IgD-negative memory B cell (primary cell): ENCODE results near the gene CASP6. TPM values are rescaled to one million over a fixed set of nuclear protein-coding genes. Genes with fewer than 3 reads are reported as not detected.
"Not testable (repeated sequence)": the region's sequence is repeated elsewhere in the genome, so short reads cannot be mapped to it uniquely, and the experiment has no call there.

Experiments
- H3K27ac Mint-ChIP-seq, 3 donors: one replicate each; pipeline ENCODE4 v1.8.0; 2020 to 2022; ENCODE audit warnings: mild to moderate bottlenecking in 3 of 3, mixed read lengths in 3 of 3, moderate library complexity in 1 of 3
- H3K27me3 Mint-ChIP-seq: one replicate; pipeline ENCODE4 v1.8.0; 2021; ENCODE audit warnings: mixed read lengths
- H3K36me3 Mint-ChIP-seq: one replicate; pipeline ENCODE4 v1.8.0; 2020; ENCODE audit warnings: mild to moderate bottlenecking, mixed read lengths
- H3K4me1 Mint-ChIP-seq, 3 donors: one replicate each; pipeline ENCODE4 v1.8.0; 2020 to 2022; ENCODE audit warnings: mixed read lengths in 3 of 3, mild to moderate bottlenecking in 1 of 3
- H3K4me3 Mint-ChIP-seq, 4 donors: one replicate each; pipeline ENCODE4 v1.8.0; 2020 to 2022; ENCODE audit warnings: mild to moderate bottlenecking in 4 of 4, mixed read lengths in 4 of 4, moderate library complexity in 3 of 4
- H3K9me3 Mint-ChIP-seq, 3 donors: one replicate each; pipeline ENCODE4 v1.8.0; 2020 to 2021; ENCODE audit warnings: mixed read lengths in 3 of 3, mild to moderate bottlenecking in 1 of 3
- polyA plus RNA-seq: library from polyadenylated mRNA; unstranded; fragments of 300-500 nt; fragmentation: Illumina TruSeq; gene quantifications from one replicate; pipeline ENCODE4 v1.2.3, GENCODE V29; 2021

CASP6 gene
- polyA plus RNA-seq, 1 donor from 2014 or later = 21.8 TPM

DNA sequence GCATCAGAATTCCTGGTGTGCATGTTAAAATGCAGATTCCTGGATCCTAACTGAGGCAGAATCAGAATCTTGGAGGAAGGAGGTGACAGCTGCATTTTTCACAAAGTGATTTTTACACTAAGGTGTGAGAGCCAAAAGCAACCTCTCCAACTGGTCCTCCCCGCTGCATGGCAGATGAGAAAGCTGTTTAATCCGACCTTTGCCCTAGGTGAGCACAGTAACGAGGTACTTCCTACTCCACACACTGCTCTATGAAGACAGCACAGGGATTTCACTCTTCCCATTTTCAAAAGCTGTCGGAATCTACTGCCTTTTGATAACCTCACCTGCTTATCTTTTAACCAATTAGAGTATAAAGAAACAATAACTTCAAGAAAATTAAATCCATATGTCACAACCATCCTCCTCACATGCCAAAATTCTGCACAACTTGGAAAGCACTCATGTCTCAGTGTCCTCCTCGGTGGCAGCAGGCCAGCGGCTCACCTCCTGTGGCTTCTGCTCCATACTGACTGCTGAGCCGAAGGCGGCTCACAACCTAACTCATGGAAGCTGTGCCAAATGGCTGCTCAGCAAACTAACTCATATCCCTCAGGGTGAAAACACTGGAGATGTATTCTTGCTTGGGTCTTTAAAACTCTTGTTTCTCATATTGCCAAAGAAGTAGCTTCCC is 3.6 kb downstream of the CASP6 start:
- Mint-ChIP-seq H3K27ac (no peak overlapping the region), H3K4me3 (peak overlapping the region in 1 of 4 donors; percentile 35), H3K4me1 (peaks cover 18 to 30% (median 19%) of the 10 kb centered on the region in 3 donors), H3K9me3 (no peaks in the 10 kb centered on the region), H3K27me3 (no peaks in the 10 kb centered on the region), H3K36me3 (peaks cover 2% of the 10 kb centered on the region)

DNA sequence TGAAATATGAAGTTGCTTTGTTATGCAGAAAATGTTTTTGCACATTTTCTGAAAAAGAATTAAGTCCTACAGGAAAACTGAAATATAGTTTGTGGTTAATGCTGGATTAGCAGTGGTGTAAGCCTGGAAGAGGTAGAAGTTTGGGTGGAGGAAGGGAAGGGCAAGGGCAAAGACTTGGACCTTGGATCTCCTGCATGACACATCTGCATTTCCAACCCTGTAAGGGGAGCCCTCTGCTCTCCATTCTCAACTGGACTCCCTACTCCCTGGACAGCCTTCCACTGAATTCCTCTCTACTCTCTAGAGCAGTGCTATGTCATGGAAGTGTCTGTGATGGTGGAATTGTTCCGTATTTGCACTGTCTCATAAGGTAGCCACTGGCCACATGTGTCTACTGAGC is 4.6 kb downstream of the CASP6 start:
- H3K4me1 Mint-ChIP-seq = peaks cover 14 to 31% (median 15%) of the 10 kb centered on the region in 3 donors

DNA sequence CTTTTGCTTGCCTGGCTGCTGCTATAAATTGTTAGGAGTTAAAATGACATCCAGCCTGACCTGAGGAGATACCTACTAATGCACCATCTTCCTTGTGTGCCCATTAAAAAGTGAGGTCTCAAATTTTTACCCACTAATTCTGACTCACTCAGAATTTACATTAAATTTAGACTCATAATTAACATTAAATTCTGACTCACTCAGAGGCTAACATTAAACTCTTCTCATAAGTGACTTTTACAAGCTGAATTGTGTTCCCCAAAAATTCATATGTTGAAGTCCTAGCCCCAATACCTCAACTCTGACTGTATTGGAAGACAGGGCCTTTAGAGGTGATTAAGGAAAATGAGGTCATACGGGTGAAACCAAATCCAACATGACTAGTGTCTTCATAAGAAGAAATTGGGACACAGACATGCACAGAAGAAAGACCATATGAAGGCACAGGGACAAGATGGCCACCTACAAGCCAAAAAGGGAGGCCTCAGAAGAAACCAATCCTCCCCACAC is 11.8 kb downstream of the CASP6 start:
- peaks cover 9% of the 10 kb centered on the region for H3K36me3 Mint-ChIP-seq
- H3K4me1 Mint-ChIP-seq = peaks cover 18 to 26% (median 20%) of the 10 kb centered on the region in 3 donors
- peak overlapping the region in 1 of 3 donors; percentile 20 for H3K27ac Mint-ChIP-seq
- no peaks in the 10 kb centered on the region for H3K9me3 Mint-ChIP-seq
- peak overlapping the region in 2 of 4 donors; percentile 14 to 69 for H3K4me3 Mint-ChIP-seq
- no peaks in the 10 kb centered on the region for H3K27me3 Mint-ChIP-seq

More for the DNA sequence above, 4.6 kb downstream of the CASP6 start:
- no peak overlapping the region for H3K27ac Mint-ChIP-seq
- H3K9me3 Mint-ChIP-seq = no peaks in the 10 kb centered on the region
- H3K27me3 Mint-ChIP-seq = no peaks in the 10 kb centered on the region
- H3K36me3 Mint-ChIP-seq = peaks cover 2% of the 10 kb centered on the region
- H3K4me3 Mint-ChIP-seq = no peak overlapping the region

DNA sequence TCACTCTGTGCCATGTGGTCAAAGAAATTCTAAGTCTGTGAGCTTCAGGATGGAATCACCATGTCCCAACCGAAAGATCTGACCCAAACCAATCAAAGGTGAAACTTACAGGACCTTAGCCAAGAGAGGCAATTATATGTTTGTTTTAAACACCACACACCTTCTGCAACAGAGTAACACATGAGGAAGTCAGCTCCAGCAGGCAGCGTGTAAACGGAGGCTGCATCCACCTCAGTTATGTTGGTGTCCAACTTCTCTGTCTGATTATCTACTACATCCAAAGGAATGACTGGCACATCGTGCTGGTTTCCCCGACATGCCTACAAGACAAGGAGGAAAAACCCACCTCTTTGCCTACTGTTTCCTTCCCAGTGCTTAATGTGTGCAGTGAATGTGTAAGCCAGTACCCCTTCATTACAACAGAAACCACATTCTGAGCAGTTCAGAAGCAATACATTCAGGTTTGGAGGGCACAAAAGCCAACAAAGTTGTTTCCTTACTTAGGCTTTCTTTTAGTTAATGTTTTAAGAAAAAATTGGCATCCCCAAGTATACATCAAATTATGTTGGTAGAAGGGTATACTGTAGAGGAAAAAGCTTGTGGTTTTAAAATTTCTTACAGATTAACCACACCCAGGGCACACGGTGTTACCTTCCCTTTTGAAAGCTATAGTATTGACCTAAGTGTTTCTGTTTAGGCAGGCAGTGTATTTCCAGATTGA is 12.4 kb downstream of the CASP6 start:
- no peaks in the 10 kb centered on the region for H3K9me3 Mint-ChIP-seq
- peak overlapping the region in 2 of 4 donors; percentile 63 to 69 for H3K4me3 Mint-ChIP-seq
- peak overlapping the region in 2 of 3 donors; percentile 20 to 80 for H3K27ac Mint-ChIP-seq
- H3K27me3 Mint-ChIP-seq = no peaks in the 10 kb centered on the region
- peaks cover 9% of the 10 kb centered on the region for H3K36me3 Mint-ChIP-seq
- peaks cover 17 to 23% (median 18%) of the 10 kb centered on the region in 3 donors for H3K4me1 Mint-ChIP-seq

DNA sequence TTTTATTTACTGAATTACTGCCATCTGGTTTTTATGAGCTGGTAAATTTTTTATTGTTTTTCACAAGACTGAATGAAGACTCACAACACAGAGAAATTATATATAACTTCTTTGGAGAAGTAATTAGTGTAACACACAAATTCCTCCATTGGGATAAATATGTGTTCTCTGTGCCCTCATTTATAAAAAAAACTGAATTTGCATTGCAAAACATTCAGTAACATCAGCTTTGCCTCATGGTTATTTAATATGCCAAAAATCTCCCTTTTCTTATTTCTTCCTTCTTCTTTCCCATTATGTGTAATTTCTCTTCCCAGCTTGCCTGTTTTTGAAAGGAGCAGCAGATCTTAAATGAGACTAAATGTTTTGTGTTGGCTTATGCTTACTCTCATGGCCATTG is 18.5 kb downstream of the CASP6 start:
- Mint-ChIP-seq H3K4me1 (peaks cover 4 to 11% (median 11%) of the 10 kb centered on the region in 3 donors), H3K4me3 (no peak overlapping the region), H3K27me3 (no peaks in the 10 kb centered on the region), H3K36me3 (peaks cover 9% of the 10 kb centered on the region), H3K9me3 (no peaks in the 10 kb centered on the region), H3K27ac (peak overlapping the region; percentile 3 to 74 (median 44))

DNA sequence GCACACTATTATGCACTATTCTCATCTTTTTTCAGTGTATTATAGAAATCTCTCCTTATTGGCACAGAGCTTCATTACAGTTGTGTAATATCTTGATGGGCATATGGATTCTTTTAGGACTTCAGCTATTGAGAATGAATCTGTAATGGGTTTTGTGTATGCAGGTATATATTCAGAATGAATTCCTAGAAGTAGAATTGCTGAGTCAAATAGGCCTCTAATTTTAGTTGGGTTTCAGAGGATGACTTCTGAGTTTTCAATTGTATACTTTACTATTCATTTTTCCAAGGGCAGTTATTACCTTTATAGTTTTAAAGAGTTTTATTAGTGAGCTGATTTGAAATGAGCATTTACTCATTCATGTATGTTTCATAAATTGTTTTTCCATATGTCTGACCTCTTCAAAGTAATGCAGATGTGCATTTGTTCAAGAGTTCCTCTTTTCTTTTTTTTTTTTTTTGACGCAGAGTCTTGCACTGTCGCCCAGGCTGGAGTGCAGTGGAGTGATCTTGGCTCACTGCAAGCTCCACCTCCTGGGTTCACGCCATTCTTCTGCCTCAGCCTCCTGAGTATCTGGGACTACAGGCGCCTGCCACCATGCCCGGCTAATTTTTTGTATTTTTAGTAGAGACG is 19.5 kb downstream of the CASP6 start:
- H3K4me1 Mint-ChIP-seq = peaks cover 4 to 11% (median 11%) of the 10 kb centered on the region in 3 donors
- peak overlapping the region in 1 of 4 donors; percentile 5 for H3K4me3 Mint-ChIP-seq
- H3K27ac Mint-ChIP-seq = peak overlapping the region; percentile 20 to 77 (median 26)
- no peaks in the 10 kb centered on the region for H3K9me3 Mint-ChIP-seq
- peaks cover 9% of the 10 kb centered on the region for H3K36me3 Mint-ChIP-seq
- no peaks in the 10 kb centered on the region for H3K27me3 Mint-ChIP-seq

DNA sequence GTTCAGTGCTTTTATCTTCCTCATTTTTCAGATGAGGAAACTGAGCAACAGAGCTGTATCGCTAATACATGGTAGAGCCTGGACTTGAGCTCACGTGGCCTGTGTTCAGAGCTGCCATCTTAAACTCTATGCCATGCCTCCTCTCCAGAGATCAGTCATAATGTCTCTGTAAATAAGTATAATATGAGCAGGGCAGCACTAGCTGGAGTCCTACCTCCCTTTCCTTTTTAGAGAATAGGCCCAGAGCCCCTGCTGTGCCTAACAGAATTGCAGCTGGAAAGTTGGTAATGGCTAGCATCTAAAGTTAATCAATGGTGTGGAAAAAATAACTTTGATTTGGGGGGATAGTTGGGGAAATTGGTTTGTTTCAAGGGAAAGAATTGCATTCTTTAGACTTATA is 20.4 kb downstream of the CASP6 start:
- Mint-ChIP-seq H3K4me3 (no peak overlapping the region), H3K27ac (peak overlapping the region in 2 of 3 donors; percentile 19 to 77), H3K9me3 (no peaks in the 10 kb centered on the region), H3K36me3 (peaks cover 9% of the 10 kb centered on the region), H3K4me1 (peaks cover 4 to 11% (median 11%) of the 10 kb centered on the region in 3 donors), H3K27me3 (no peaks in the 10 kb centered on the region)

DNA sequence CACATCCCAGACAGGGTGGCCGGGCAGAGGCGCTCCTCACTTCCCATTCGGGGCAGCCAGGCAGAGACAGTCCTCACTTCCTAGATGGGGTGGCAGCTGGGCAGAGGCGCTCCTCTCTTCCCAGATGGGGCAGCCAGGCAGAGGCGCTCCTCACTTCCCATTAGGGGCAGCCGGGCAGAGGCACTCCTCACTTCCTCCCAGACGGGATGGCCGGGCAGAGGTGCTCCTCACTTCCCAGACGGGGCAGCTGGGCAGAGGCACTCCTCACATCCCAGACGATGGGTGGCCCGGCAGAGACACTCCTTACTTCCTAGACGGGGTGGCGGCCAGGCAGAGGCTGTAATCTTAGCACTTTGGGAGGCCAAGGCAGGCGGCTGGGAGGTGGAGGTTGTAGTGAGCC is 24.3 kb downstream of the CASP6 start:
- peaks cover 3 to 12% (median 11%) of the 10 kb centered on the region in 3 donors for H3K4me1 Mint-ChIP-seq
- not testable (repeated sequence) for H3K27ac Mint-ChIP-seq, H3K9me3 Mint-ChIP-seq, H3K4me3 Mint-ChIP-seq, H3K36me3 Mint-ChIP-seq, H3K27me3 Mint-ChIP-seq

DNA sequence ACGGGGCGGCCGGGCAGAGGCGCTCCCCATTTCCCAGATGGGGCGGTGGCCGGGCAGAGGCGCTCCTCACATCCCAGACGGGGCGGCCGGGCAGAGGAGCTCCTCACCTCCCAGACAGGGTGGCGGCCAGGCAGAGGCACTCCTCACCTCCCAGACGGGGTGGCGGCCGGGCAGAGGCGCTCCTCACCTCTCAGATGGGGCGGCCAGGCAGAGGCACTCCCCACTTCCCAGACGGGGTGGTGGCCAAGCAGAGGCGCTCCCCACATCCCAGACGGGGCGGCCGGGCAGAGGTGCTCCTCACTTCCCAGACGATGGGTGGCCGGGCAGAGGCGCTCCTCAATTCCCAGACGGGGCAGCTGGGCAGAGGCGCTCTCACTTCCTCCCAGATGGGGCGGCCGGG is 24.8 kb downstream of the CASP6 start:
- H3K36me3 Mint-ChIP-seq, H3K27ac Mint-ChIP-seq, H3K4me3 Mint-ChIP-seq, H3K9me3 Mint-ChIP-seq, H3K4me1 Mint-ChIP-seq, H3K27me3 Mint-ChIP-seq: not testable (repeated sequence)

DNA sequence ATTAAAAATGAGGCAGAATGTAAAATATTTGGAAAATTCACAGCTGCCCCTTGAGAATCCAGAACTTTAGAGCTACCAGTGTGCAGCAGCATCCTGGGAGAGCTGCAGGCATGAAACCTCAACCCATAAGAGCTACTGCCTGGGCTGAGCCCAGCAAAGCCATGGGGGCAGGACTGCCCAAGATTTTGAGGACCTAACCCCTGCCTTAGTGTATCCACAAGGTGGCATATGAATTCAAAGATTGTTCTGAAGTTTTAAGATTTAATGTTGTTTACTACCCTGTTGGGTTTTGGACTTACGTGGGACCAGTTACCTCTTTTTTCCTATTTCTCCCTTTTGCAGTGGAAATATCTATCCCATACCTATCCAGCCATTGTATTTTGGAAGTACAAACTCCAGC is 26.4 kb downstream of the CASP6 start:
- Mint-ChIP-seq H3K27me3 (no peaks in the 10 kb centered on the region), H3K27ac (peak overlapping the region in 2 of 3 donors; percentile 8 to 80), H3K4me1 (peaks cover 0 to 3% (median 3%) of the 10 kb centered on the region in 3 donors)

DNA sequence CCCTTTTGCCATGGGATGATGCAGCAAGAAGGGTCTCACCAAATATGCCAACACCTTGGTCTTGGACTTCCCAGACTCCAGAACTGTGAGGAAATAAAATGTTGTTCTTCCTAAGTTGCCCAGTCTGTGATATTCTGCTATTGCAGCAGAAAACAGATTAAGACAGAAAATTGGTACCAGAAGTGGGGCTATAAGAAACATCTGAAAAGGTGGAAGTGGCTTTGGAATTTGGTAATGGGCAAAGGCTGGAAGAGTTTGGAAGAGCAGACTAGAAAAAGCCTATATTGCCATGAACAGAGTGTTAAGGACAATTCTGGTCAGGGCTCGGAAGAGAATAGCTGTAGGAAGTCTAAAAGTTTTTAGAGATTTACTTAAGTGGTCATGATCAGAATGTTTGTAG is 27.4 kb downstream of the CASP6 start:
- Mint-ChIP-seq H3K9me3 (no peaks in the 10 kb centered on the region), H3K27ac (peak overlapping the region in 1 of 3 donors; percentile 60), H3K4me1 (peaks cover 0 to 7% (median 3%) of the 10 kb centered on the region in 3 donors), H3K27me3 (no peaks in the 10 kb centered on the region), H3K36me3 (peaks cover 10% of the 10 kb centered on the region), H3K4me3 (no peak overlapping the region)

More for the DNA sequence above, 26.4 kb downstream of the CASP6 start:
- Mint-ChIP-seq H3K4me3 (no peak overlapping the region), H3K9me3 (no peaks in the 10 kb centered on the region), H3K36me3 (peaks cover 3% of the 10 kb centered on the region)

DNA sequence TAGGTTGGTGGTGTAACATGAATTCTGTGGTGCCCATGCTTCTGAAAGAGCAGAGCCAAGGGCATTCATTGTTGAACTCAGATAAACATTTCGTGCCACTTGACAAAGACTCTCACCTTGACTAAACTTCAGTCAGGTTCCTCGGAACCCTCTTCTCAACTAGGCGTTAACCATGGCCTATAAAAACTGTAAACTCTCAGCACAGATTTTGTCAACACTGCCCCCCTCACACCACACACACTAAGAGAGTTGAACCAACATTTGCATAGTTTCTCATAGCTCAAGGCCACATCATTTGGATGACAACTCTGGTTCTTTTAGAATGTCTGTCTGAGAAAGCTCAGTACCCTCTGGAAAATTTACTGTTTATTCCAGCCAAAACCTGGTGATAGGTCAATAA is 28.1 kb downstream of the CASP6 start:
- Mint-ChIP-seq H3K4me1 (peaks cover 0 to 7% (median 3%) of the 10 kb centered on the region in 3 donors), H3K36me3 (peaks cover 10% of the 10 kb centered on the region), H3K27ac (no peak overlapping the region), H3K9me3 (no peaks in the 10 kb centered on the region), H3K27me3 (no peaks in the 10 kb centered on the region), H3K4me3 (no peak overlapping the region)

DNA sequence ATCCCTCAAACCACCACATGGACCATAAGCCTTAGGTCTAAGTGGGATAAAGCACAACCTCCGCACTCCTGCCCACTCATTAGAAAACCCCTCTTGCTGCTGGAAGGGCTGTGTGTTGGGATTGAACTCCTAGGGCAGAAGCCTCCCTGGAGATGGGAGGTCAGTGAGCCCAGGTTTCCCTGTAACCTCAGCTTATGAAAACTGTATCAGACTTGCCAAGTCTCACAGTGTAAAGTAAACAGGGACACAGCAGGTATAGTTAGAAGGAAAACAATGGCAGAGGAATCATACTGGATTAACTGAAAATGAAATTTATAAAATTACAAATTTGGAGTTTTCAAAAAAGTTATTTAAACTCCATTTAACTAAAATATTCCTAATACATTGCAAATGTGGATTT is 29.9 kb downstream of the CASP6 start:
- Mint-ChIP-seq H3K36me3 (peaks cover 10% of the 10 kb centered on the region), H3K4me3 (no peak overlapping the region), H3K4me1 (peaks cover 5 to 10% (median 8%) of the 10 kb centered on the region in 3 donors), H3K27me3 (no peaks in the 10 kb centered on the region), H3K27ac (peak overlapping the region in 1 of 3 donors; percentile 80), H3K9me3 (no peaks in the 10 kb centered on the region)

DNA sequence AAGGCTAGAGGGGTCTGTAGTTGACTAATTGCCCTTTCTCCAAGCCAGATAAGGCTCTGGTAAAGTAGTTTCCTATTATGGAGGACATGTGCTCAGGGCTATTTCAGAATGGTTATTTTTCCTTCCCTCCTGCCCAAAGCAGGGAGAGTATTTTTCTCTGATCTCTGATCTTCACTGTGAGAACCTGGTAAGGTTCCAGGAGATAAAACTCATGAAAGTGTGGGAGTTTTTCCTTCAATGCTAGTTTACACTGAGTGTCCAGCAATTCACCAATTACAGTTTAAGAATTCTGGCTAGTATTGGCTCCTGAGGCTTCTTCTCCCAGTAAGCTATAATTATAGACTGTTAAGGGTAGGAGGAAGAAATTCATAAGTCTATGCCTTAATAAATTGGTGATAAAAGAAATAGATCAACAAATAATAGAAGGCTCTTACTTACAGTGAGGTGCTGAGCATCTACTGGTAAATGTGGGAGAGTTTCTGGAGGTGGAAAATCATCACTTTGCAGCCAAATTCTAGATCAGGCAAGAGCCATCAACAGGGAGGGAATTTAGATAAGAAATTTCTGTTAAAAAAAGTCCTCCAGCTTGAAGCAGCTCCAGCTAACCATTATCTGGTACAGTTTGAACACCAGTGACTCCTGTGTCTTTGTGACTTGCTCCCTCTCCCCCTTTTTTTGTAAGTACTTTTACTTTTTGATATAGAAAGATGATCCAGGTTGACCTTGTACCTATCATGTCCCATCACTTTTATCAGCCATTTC is 30.9 kb downstream of the CASP6 start:
- Mint-ChIP-seq H3K36me3 (peaks cover 12% of the 10 kb centered on the region), H3K4me1 (peaks cover 5 to 14% (median 9%) of the 10 kb centered on the region in 3 donors), H3K27me3 (no peaks in the 10 kb centered on the region), H3K27ac (no peak overlapping the region), H3K4me3 (no peak overlapping the region), H3K9me3 (no peaks in the 10 kb centered on the region)
